CD4-positive, CD25-positive, alpha-beta regulatory T cell (primary cell): Measurements from ENCODE around the gene ST6GAL1. TPM values are rescaled to one million over a fixed set of nuclear protein-coding genes. Genes with fewer than 3 reads are reported as not detected.

Experiments used
- ATAC-seq, 2 donors: fragments of 150-1000 bp; cut with Tn5 transposase; one replicate each; pipeline ENCODE4 v1.10.0; 2021; ENCODE audit warnings: low read depth in 2 of 2, moderate number of reproducible peaks in 2 of 2, moderate library complexity in 1 of 2
- DNase-seq, 3 donors: peaks; one replicate each; pipeline versions ENCODE4 v3.0.0 to v3.0.0-alpha.2; 2012 to 2022; ENCODE audit warnings: mixed read lengths in 1 of 3
- H3K27ac ChIP-seq: one replicate; pipeline ENCODE4 v1.7.0; 2013; ENCODE audit warnings: mild to moderate bottlenecking, low read length; ENCODE audit not compliant: insufficient read depth, poor library complexity, severe bottlenecking
- H3K27me3 ChIP-seq: one replicate; pipeline ENCODE4 v1.7.0; 2013; ENCODE audit warnings: low read length; ENCODE audit not compliant: control insufficient read depth, insufficient read depth
- H3K36me3 ChIP-seq: one replicate; pipeline ENCODE4 v1.7.0; 2013; ENCODE audit warnings: mild to moderate bottlenecking, low read length, moderate library complexity; ENCODE audit not compliant: control insufficient read depth, insufficient read depth
- H3K4me1 ChIP-seq: 2 replicates; pipeline ENCODE4 v1.7.0; 2013; ENCODE audit warnings: mild to moderate bottlenecking, low read length; ENCODE audit not compliant: insufficient read depth, control insufficient read depth, poor library complexity, severe bottlenecking
- H3K4me3 ChIP-seq: one replicate; pipeline ENCODE4 v1.7.0; 2013; ENCODE audit warnings: low read depth, mild to moderate bottlenecking, low read length, moderate library complexity
- H3K9me3 ChIP-seq, 2 experiments: 1 replicate in 1 of 2; 2 replicates in 1 of 2; pipeline ENCODE4 v1.7.0; 2013; ENCODE audit warnings: low read length in 2 of 2, mild to moderate bottlenecking in 1 of 2, moderate library complexity in 1 of 2; ENCODE audit not compliant: control insufficient read depth in 2 of 2
- H3K27ac Mint-ChIP-seq, 3 donors: one replicate each; pipeline ENCODE4 v1.8.0; 2020 to 2022; ENCODE audit warnings: mild to moderate bottlenecking in 3 of 3, mixed read lengths in 3 of 3, moderate library complexity in 2 of 3
- H3K27me3 Mint-ChIP-seq: one replicate; pipeline ENCODE4 v1.8.0; 2022; ENCODE audit warnings: mild to moderate bottlenecking, mixed read lengths
- H3K36me3 Mint-ChIP-seq: one replicate; pipeline ENCODE4 v1.8.0; 2020; ENCODE audit warnings: mixed read lengths
- H3K4me1 Mint-ChIP-seq, 4 donors: one replicate each; pipeline ENCODE4 v1.8.0; 2020 to 2022; ENCODE audit warnings: mixed read lengths in 4 of 4, mild to moderate bottlenecking in 1 of 4
- H3K4me3 Mint-ChIP-seq, 4 donors: one replicate each; pipeline ENCODE4 v1.8.0; 2020 to 2022; ENCODE audit warnings: mild to moderate bottlenecking in 4 of 4, mixed read lengths in 4 of 4, moderate library complexity in 3 of 4
- H3K9me3 Mint-ChIP-seq, 7 donors: one replicate each; pipeline ENCODE4 v1.8.0; 2020 to 2022; ENCODE audit warnings: mixed read lengths in 7 of 7, mild to moderate bottlenecking in 3 of 7, moderate library complexity in 2 of 7
- polyA plus RNA-seq, 4 donors: library from polyadenylated mRNA; unstranded; fragments of 300-500 nt; fragmentation: Illumina TruSeq; gene quantifications; one replicate each; pipeline ENCODE4 v1.2.3, GENCODE V29; 2021
- total RNA-seq: library from RNA; stranded (reverse); gene quantifications from one replicate; pipeline ENCODE4 v1.2.3, GENCODE V29; 2022

ST6GAL1 gene
- total and polyA plus RNA-seq, 5 donors from 2014 or later = 125 to 184 (median 159) TPM

GRCh38 chr3:187125319-187126031, 195.1 kb downstream of the ST6GAL1 start:
- Histone ChIP-seq H3K4me3 (no peak overlapping the region), H3K36me3 (no peaks in the 10 kb centered on the region), H3K27me3 (no peaks in the 10 kb centered on the region), H3K27ac (no peak overlapping the region), H3K9me3 (no peaks in the 10 kb centered on the region), H3K4me1 (peaks cover 13% of the 10 kb centered on the region)
- Mint-ChIP-seq H3K9me3 (peaks cover 0 to under 1% (median 0%) of the 10 kb centered on the region in 7 donors), H3K36me3 (peaks cover 3% of the 10 kb centered on the region), H3K4me3 (no peak overlapping the region), H3K27ac (no peak overlapping the region), H3K27me3 (no peaks in the 10 kb centered on the region), H3K4me1 (peaks cover 2 to 22% (median 16%) of the 10 kb centered on the region in 4 donors)
- ATAC-seq (no peak), DNase-seq (no peak)

Other genes starting within 250 kb of the ST6GAL1 start
- not detected for gene KNG1, start 213.2 kb upstream of the ST6GAL1 start, total RNA-seq
- not detected for gene KNG1, start 213.2 kb upstream of the ST6GAL1 start, polyA plus RNA-seq
- gene EIF4A2, start 146.9 kb upstream of the ST6GAL1 start, total RNA-seq = 900 TPM
- 100 to 1,000 TPM; 203 to 253 (median 230) TPM for gene EIF4A2, start 146.9 kb upstream of the ST6GAL1 start, polyA plus RNA-seq
- gene RFC4, start 124.0 kb upstream of the ST6GAL1 start, total RNA-seq = 16.8 TPM
- gene RFC4, start 124.0 kb upstream of the ST6GAL1 start, polyA plus RNA-seq = 10 to 100 TPM; 15.6 to 40.2 (median 24.9) TPM
- gene ADIPOQ, start 87.8 kb upstream of the ST6GAL1 start, total RNA-seq = not detected
- not detected for gene ADIPOQ, start 87.8 kb upstream of the ST6GAL1 start, polyA plus RNA-seq
- 4.2 TPM for gene RPL39L, start 209.0 kb downstream of the ST6GAL1 start, total RNA-seq
- 10 to 100 TPM; 23.2 to 43.7 (median 29.8) TPM for gene RPL39L, start 209.0 kb downstream of the ST6GAL1 start, polyA plus RNA-seq